Mucosa of gallbladder (tissue), 1 donor: Measurements from ENCODE around the gene SLC6A14. TPM values are rescaled to one million over a fixed set of nuclear protein-coding genes. Genes with fewer than 3 reads are reported as not detected.

ENCODE experiments used
- DNase-seq: peaks from one replicate; pipeline ENCODE4 v3.0.0-alpha.2; 2020; ENCODE audit warnings: low spot score
- total RNA-seq: library from RNA; stranded (reverse); gene quantifications from one replicate; pipeline ENCODE4 v1.2.1, GENCODE V29; 2021
- donor health status: DM: no; HTN: no; CAD: no.

Gene SLC6A14
- 0.12 TPM for total RNA-seq

- DNase-seq = no peak
Measured at GRCh38 chrX:116436358-116436816, at the start of gene SLC6A14. Gene SLC6A14 (plus strand): TSS chrX:116436606. CDS start chrX:116436710, 104 bp downstream.

GRCh38 chrX:116395752-116396151 is 40.7 kb upstream of the SLC6A14 start:
- DNase-seq = no peak

- no peak for DNase-seq
Measured at GRCh38 chrX:116399681-116400080, 36.7 kb upstream of the SLC6A14 start.

- DNase-seq = no peak
Measured at GRCh38 chrX:116409219-116409618, 27.2 kb upstream of the SLC6A14 start.

- no peak for DNase-seq
Measured at GRCh38 chrX:116413273-116413672, 23.1 kb upstream of the SLC6A14 start.

GRCh38 chrX:116417214-116417613 is 19.2 kb upstream of the SLC6A14 start:
- DNase-seq = no peak

- DNase-seq = no peak
Measured at GRCh38 chrX:116417968-116418367, 18.4 kb upstream of the SLC6A14 start.

- DNase-seq = no peak
Measured at GRCh38 chrX:116427978-116428377, 8.4 kb upstream of the SLC6A14 start.

- no peak for DNase-seq
Measured at GRCh38 chrX:116435597-116435996, 809 bp upstream of the SLC6A14 start.

GRCh38 chrX:116449156-116449555 is 12.8 kb downstream of the SLC6A14 start:
- DNase-seq = no peak

- DNase-seq = no peak
Measured at GRCh38 chrX:116462822-116463221, 26.4 kb downstream of the SLC6A14 start, which contains the start of gene CT83. Gene CT83 (minus strand): TSS chrX:116462976. CDS start chrX:116462856, 120 bp downstream.

GRCh38 chrX:116480059-116480458 is 43.7 kb downstream of the SLC6A14 start:
- no peak for DNase-seq

- DNase-seq = no peak
Measured at GRCh38 chrX:116490104-116490503, 53.7 kb downstream of the SLC6A14 start.

GRCh38 chrX:116493271-116493670 is 56.9 kb downstream of the SLC6A14 start:
- no peak for DNase-seq

- DNase-seq = no peak
Measured at GRCh38 chrX:116499780-116500179, 63.4 kb downstream of the SLC6A14 start.

Other genes starting within 250 kb of the SLC6A14 start
- not detected for gene CT83, start 26.4 kb downstream of the SLC6A14 start, total RNA-seq